Fibroblast of lung (primary cell): ENCODE data around the gene ARHGAP11A. TPM values are rescaled to one million over a fixed set of nuclear protein-coding genes. Genes with fewer than 3 reads are reported as not detected.

Experiments
- DNase-seq, 2 donors: peaks; one replicate each; pipeline versions ENCODE4 v3.0.0 to v3.0.0-alpha.2; 2010; ENCODE audit warnings: low read depth in 2 of 2
- H2AFZ ChIP-seq: 2 replicates; pipeline ENCODE4 v1.5.1; 2012; ENCODE audit warnings: low read length, control low read depth, inconsistent platforms
- H3K27ac ChIP-seq: 2 replicates; pipeline ENCODE4 v1.5.1; 2011; ENCODE audit warnings: low read length, control low read depth; ENCODE audit not compliant: insufficient read depth
- H3K27me3 ChIP-seq: 2 replicates; pipeline ENCODE4 v1.5.1; 2011; ENCODE audit warnings: mild to moderate bottlenecking, low read length; ENCODE audit not compliant: control insufficient read depth, insufficient read depth
- H3K36me3 ChIP-seq: 2 replicates; pipeline ENCODE4 v1.5.1; 2011; ENCODE audit warnings: low read length; ENCODE audit not compliant: control insufficient read depth, insufficient read depth
- H3K4me1 ChIP-seq: 2 replicates; pipeline ENCODE4 v1.5.1; 2011; ENCODE audit warnings: low read length; ENCODE audit not compliant: control insufficient read depth, insufficient read depth; ENCODE audit errors: extremely low read depth
- H3K4me2 ChIP-seq: 2 replicates; pipeline ENCODE4 v1.5.1; 2011; ENCODE audit warnings: low read length, control low read depth; ENCODE audit not compliant: insufficient read depth; ENCODE audit errors: extremely low read depth
- H3K4me3 ChIP-seq, 4 experiments: fragments of 200-600 bp in 1 of 4; sonication (generic) in 1 of 4; replicated peaks in 1 of 4; 2 replicates each; pipeline ENCODE4 v1.5.1; 2011 to 2016; ENCODE audit warnings: low read length in 4 of 4, low read depth in 3 of 4, mild to moderate bottlenecking in 3 of 4, control low read depth in 2 of 4, inconsistent platforms in 1 of 4, mixed read lengths in 1 of 4; ENCODE audit not compliant: insufficient read depth in 1 of 4; ENCODE audit errors: control extremely low read depth in 1 of 4
- H3K79me2 ChIP-seq: 2 replicates; pipeline ENCODE4 v1.5.1; 2012; ENCODE audit warnings: mild to moderate bottlenecking, low read length, inconsistent platforms; ENCODE audit not compliant: control insufficient read depth, insufficient read depth
- H3K9ac ChIP-seq: 2 replicates; pipeline ENCODE4 v1.5.1; 2011; ENCODE audit warnings: mild to moderate bottlenecking, low read length, control low read depth; ENCODE audit not compliant: insufficient read depth
- H3K9me3 ChIP-seq: 2 replicates; pipeline ENCODE4 v1.5.1; 2012; ENCODE audit warnings: low read depth, low read length; ENCODE audit not compliant: control insufficient read depth, insufficient read depth
- H4K20me1 ChIP-seq: 2 replicates; pipeline ENCODE4 v1.5.1; 2011; ENCODE audit warnings: low read length; ENCODE audit not compliant: control insufficient read depth, insufficient read depth; ENCODE audit errors: extremely low read depth
- CTCF ChIP-seq, 2 donors: IDR thresholded peaks in 1 of 2; conservative IDR thresholded peaks in 1 of 2; 1 replicate in 1 of 2; 2 replicates in 1 of 2; pipeline ENCODE4 v1.5.1; 2011 to 2012; ENCODE audit warnings: low read length in 2 of 2, control low read depth in 1 of 2, inconsistent platforms in 1 of 2, low read depth in 1 of 2, mild to moderate bottlenecking in 1 of 2
- EZH2 ChIP-seq: IDR thresholded peaks from 2 replicates; pipeline ENCODE4 v1.5.1; 2012; ENCODE audit warnings: low read length, control low read depth, mild to moderate bottlenecking; ENCODE audit errors: missing control alignments
- polyA plus RNA-seq, 2 donors: library from polyadenylated mRNA; depleted of rRNA in 1 of 2; stranded (reverse) in 1 of 2; unstranded in 1 of 2; fragments of >200 nt; gene quantifications; 2 replicates each; pipeline ENCODE4 v1.2.1, GENCODE V29; 2011 to 2012; ENCODE audit warnings: missing spikeins in 1 of 2
- total RNA-seq: library from RNA; depleted of rRNA; stranded (reverse); fragments of >200 nt; gene quantifications from 2 replicates; pipeline ENCODE4 v1.2.1, GENCODE V29; 2014

Gene ARHGAP11A
- total and polyA plus RNA-seq, 2 donors (not counting 1 experiment from before 2014, with no cell fraction given): 9.1 to 21.1 TPM

- no peaks in the 10 kb centered on the region for H3K79me2 ChIP-seq
- H4K20me1 ChIP-seq: no peaks in the 10 kb centered on the region
- H3K9ac ChIP-seq: no peak overlapping the region
- H3K27me3 ChIP-seq: no peaks in the 10 kb centered on the region
- DNase-seq: no peak
- no peak overlapping the region for H3K4me2 ChIP-seq
- TF ChIP-seq CTCF (conservative IDR thresholded peaks at IDR 0.05 in 1 of 2, IDR thresholded peaks at IDR 0.05 in 1 of 2; ENCODE audit: low read depth in 1 of 2, low read length in 2 of 2) (no peak), EZH2 (no peak)
- no peak overlapping the region for H3K4me3 ChIP-seq
- H3K36me3 ChIP-seq: no peaks in the 10 kb centered on the region
- H2AFZ ChIP-seq: no peak overlapping the region
- no peaks in the 10 kb centered on the region for H3K4me1 ChIP-seq
- H3K9me3 ChIP-seq: no peaks in the 10 kb centered on the region
- no peak overlapping the region for H3K27ac ChIP-seq
Measured at GRCh38 chr15:32642667-32643435, 27.5 kb downstream of the ARHGAP11A start.

- Histone ChIP-seq H2AFZ (no peak overlapping the region), H3K79me2 (no peaks in the 10 kb centered on the region), H3K27me3 (no peaks in the 10 kb centered on the region), H3K9ac (no peak overlapping the region), H3K36me3 (peaks cover 2% of the 10 kb centered on the region), H4K20me1 (no peaks in the 10 kb centered on the region), H3K4me2 (no peak overlapping the region), H3K4me1 (no peaks in the 10 kb centered on the region), H3K4me3 (no peak overlapping the region), H3K9me3 (no peaks in the 10 kb centered on the region), H3K27ac (no peak overlapping the region)
- no peak for TF ChIP-seq EZH2
- no peak for TF ChIP-seq CTCF (conservative IDR thresholded peaks at IDR 0.05 in 1 of 2, IDR thresholded peaks at IDR 0.05 in 1 of 2; ENCODE audit: low read depth in 1 of 2, low read length in 2 of 2)
- no peak for DNase-seq
Measured at GRCh38 chr15:32643907-32644445, 28.7 kb downstream of the ARHGAP11A start.

- Histone ChIP-seq H3K9me3 (no peaks in the 10 kb centered on the region), H3K9ac (no peak overlapping the region)
Measured at GRCh38 chr15:32646291-32646690, 31.0 kb downstream of the ARHGAP11A start.

More at GRCh38 chr15:32646291-32646690, 31.0 kb downstream of the ARHGAP11A start:
- no peak for TF ChIP-seq EZH2
- peaks cover 2% of the 10 kb centered on the region for H3K36me3 ChIP-seq
- no peak overlapping the region for H2AFZ ChIP-seq
- no peak overlapping the region for H3K4me3 ChIP-seq
- H3K79me2 ChIP-seq: no peaks in the 10 kb centered on the region
- no peak overlapping the region for H3K4me2 ChIP-seq
- H4K20me1 ChIP-seq: no peaks in the 10 kb centered on the region
- no peaks in the 10 kb centered on the region for H3K27me3 ChIP-seq
- no peak overlapping the region for H3K27ac ChIP-seq
- DNase-seq: no peak
- H3K4me1 ChIP-seq: no peaks in the 10 kb centered on the region
